Activated CD4-positive, alpha-beta T cell treated with anti-CD3 and anti-CD28 coated beads, Interleukin-10, Interleukin-2, amounts not matched to agents 100 ng/mL and 50 ng/mL, durations not matched to agents 16 hours and 8 hours (primary cell): Measurements from ENCODE around the gene PDK2.
A peak's percentile ranks its signal among the peaks of the same experiment; 100 is the strongest.

Experiments used
- DNase-seq: peaks from one replicate; pipeline ENCODE4 v3.0.0-alpha.2; 2020

Gene PDK2

DNA sequence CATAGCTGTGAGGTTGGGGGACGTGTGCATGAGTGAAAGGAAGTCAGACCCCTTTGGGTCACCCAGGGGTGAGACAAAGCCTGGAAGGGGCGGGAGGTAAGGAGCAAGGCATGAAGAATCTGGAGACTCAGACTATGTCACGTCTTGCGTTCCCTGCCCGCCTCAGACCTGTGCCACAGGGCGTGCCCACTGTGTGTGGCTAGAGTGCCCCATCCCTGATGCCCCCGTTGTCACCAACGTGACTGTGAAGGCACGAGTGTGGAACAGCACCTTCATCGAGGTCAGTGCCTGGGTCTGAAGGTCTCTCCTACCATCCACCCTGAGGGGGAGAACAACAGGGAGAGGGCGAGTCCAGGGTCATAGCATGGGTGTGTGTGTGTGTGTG, 15.1 kb upstream of the PDK2 start:
- no peak for DNase-seq

- no peak for DNase-seq
Observed at GRCh38 chr17:50080827-50081226, 14.3 kb upstream of the PDK2 start.

DNA sequence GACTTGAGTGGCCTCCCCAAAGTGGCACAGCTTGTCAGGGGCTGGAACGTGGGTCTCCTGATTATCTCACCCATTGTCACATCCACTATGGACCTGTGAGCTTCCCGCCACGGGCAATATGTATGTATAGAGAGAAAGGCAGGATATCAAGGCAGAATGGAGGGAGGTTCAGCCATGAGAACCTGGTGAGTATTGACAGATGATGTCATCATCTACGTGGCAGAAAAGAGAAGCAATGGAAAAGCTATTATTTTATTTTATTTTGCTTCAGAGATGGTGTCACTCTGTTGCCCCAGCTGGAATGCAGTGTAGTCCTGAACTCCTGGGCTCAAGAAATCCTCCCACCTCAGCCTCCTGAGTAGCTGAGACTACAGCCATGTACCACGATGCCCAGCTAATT, 13.4 kb upstream of the PDK2 start:
- DNase-seq, result no peak

DNA sequence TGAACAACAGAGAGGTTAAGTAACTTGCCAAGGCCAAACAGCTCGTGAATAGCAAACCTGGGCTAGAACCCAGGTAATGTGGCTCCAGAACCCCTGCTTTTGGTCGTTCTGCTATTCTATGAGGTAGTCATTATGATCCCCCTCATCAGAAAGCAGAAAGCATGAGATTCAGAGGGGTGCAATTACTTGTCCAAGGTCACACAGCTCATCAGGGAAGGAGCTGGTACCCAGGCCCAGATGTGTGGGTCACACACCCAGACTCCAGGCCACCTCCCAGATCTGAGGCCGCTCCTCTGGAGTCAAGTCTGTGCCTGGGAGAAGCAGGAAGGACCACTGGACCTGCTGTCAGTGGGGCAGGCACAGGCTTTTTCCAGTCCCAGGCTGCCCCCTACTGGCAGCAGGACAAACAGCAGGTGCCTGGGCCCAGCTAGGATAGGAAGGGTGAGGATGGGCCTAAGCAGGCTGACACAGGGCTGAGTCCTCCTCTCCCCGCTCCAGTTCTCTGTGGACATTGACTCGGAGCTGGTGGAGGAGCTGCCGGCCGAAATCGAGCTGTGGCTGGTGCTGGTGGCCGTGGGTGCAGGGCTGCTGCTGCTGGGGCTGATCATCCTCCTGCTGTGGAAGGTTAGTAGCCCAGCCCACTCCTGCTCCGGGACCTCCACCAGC, 7.8 kb upstream of the PDK2 start:
- peak; percentile 84 for DNase-seq

- DNase-seq, result no peak
Observed at GRCh38 chr17:50087912-50088405, 7.2 kb upstream of the PDK2 start.

GRCh38 chr17:50088952-50089825, 6.0 kb upstream of the PDK2 start:
- no peak for DNase-seq

DNA sequence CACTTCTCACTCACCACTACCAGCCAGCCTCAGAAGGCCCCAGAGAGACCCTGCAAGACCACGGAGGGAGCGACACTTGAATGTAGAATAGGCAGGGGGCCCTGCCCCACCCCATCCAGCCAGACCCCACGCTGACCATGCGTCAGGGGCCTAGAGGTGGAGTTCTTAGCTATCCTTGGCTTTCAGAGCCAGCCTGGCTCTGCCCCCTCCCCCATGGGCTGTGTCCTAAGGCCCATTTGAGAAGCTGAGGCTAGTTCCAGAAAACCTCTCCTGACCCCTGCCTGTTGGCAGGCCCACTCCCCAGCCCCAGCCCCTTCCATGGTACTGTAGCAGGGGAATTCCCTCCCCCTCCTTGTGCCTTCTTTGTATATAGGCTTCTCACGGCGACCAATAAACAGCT, 5.1 kb upstream of the PDK2 start:
- no peak for DNase-seq

- DNase-seq, result no peak
Observed at GRCh38 chr17:50090971-50091917, 3.9 kb upstream of the PDK2 start.

DNA sequence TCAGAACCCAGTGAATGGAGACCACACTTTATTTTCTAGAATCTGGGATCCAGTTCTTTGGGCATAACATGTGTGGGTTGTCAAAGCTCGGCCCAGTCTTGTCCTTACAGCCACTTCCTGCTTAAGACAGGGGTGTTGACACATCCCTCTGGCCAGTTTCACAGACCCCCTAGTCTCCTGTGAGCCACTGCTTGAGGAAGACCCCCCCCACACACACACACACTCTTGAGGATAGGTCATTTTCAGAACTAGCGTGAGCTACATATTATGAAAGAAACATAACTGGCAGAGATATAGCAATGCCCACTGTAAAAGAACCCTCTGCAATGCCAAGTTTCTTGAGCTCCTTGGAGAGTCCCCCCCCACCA, 3.2 kb upstream of the PDK2 start:
- no peak for DNase-seq

GRCh38 chr17:50093246-50093645, 1.9 kb upstream of the PDK2 start:
- DNase-seq, result no peak

- DNase-seq, result no peak
Observed at GRCh38 chr17:50093807-50094206, 1.3 kb upstream of the PDK2 start.

DNA sequence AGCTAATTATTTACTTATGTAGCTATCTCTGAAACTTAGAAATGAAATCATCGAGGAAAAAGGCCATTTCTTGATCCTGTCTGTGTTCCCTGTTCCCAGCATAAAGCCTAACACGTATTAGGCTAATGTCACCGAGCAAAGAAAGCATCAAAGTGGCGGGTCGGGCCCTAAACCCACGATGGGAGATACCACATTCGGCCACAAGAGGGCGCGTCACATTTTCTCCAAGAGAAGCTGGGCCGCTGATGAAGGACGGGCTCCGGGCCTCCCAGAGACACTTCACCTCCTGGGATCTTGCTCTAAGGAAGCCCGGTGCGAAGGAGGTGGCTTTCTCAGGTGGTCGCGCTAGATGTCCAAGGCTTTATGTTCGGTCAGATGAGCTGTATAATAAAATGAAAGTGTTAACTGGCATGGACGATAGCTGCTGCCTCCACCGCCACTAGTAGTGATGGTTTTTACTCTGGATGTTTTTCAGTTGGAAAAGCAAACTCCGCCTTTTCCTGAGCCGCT, 853 bp upstream of the PDK2 start:
- peak; percentile 89 for DNase-seq

GRCh38 chr17:50095626-50096037, 481 bp downstream of the PDK2 start:
- no peak for DNase-seq

GRCh38 chr17:50096092-50096491, 941 bp downstream of the PDK2 start:
- DNase-seq, result no peak

GRCh38 chr17:50096758-50097157, 1.6 kb downstream of the PDK2 start:
- no peak for DNase-seq

DNA sequence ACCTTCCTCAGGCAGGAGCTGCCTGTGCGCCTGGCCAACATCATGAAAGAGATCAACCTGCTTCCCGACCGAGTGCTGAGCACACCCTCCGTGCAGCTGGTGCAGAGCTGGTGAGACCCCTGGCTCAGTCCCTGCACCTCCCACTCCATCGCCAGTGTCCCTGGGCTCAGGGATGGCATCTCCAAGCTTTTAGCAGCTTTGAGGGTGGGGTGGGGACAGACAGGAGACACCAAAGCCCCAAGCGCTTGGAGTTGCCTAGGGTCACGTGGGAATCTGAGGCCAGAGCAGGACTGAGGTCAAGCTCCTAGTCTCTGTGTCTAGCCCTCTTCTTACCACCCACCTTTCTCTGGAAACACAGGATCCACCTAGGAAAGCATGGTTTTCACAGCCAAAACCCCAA, 2.3 kb downstream of the PDK2 start:
- DNase-seq, result no peak

DNA sequence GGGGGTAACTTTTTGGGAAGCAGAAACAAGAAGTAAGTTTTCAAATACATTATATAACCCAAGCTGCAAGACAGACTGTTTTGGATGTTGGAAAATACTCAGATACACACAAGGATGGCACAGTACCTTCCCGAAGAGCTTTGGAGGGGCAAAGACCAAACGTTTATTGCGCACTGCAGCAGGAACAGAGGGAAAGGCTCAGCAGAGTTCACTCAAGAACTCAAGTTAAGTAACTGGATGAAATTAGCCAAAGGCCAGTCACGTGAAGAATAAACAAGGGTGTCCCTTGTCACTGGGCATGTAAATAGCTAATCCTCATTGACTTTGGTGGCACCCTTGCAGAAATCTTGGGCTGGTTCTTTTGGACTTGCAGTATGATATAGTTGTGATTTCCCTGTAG, 2.8 kb downstream of the PDK2 start:
- no peak for DNase-seq

DNA sequence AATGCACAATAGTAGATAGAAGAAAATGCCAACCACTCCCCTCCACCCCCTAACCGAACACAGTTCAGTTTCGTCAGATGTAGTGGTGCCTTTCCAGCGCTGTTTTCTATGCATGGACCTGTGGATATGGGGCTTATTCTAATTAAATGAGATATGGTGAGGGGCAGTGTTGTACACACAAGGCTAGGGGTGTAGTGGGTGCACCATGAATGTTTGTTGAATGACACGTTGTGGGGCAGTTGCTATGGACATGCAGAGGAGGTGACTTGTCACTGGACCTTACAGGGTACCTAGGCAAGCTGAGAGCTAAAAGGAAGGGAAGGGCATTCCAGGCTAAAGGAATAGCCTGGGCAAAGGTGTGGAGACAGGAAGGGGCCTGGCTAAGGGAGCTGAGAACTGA, 3.4 kb downstream of the PDK2 start:
- no peak for DNase-seq

- no peak for DNase-seq
Observed at GRCh38 chr17:50099003-50099402, 3.9 kb downstream of the PDK2 start.

- DNase-seq, result no peak
Observed at GRCh38 chr17:50100480-50100883, 5.3 kb downstream of the PDK2 start.

GRCh38 chr17:50100921-50101345, 5.8 kb downstream of the PDK2 start:
- no peak for DNase-seq

DNA sequence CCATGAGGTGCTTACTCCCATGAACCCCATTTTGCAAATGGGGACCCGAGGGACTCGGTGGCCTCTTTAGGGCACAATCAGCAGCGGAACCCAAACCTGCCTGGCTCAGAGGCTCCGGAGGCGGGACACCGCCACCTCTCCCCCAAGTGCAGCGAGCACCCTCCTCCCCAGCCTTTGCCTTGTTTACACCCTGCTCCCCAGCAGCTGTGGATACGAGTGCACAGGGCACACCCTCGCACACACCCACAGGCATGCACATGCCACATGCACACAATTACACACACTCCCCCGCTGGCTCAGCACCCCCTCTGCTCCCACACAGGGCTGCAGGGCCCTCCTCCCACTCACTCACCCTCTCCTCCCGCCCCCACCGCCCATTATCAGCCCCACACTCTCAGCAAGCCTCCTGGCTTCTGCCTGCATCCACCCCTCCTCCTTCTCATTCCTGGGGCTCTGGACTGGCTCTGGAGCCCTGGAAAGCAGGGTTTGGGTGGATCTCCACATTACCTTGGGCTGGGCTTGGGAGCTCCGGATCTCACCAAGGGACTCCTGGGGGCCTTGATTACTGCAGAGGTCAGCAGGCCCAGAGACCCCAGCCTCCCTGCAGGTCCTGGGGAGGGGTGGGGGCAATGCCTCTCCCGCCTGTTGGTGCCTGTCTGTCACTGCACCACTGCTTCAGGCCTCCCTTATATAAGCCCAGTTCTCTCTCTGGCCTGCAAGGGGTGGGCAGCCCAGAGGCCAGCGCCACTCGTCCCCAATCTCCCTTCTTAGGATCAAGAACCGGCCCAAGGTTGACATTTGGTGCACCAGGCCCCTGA, 6.4 kb downstream of the PDK2 start:
- DNase-seq, result no peak
